HEK293T (cell line): Measurements from ENCODE around the gene CHRNG.

Experiments
- CTCF ChIA-PET: fragments of 350-600 bp; formaldehyde crosslinking; extraction: SDS; loops from one replicate; lab custom pipeline; 2021; ENCODE audit warnings: antibody characterized with exemption, inconsistent platforms; lab: Yijun Ruan, JAX
- POLR2A ChIA-PET: fragments of 350-600 bp; formaldehyde crosslinking; extraction: SDS; loops from one replicate; lab custom pipeline; 2020; ENCODE audit warnings: antibody characterized with exemption, inconsistent platforms; lab: Yijun Ruan, JAX
- DNase-seq: peaks from one replicate; pipeline ENCODE4 v3.0.0; 2012; ENCODE audit warnings: mixed read lengths; ENCODE audit errors: extremely low spot score
- ARNT ChIP-seq: fragments of 450-650 bp; IDR thresholded peaks from 2 replicates; pipeline ENCODE4 v1.6.1; 2017; ENCODE audit warnings: mild to moderate bottlenecking
- BHLHE40 ChIP-seq: fragments of 450-650 bp; IDR thresholded peaks from 2 replicates; pipeline ENCODE4 v1.6.1; 2016; ENCODE audit warnings: mild to moderate bottlenecking, moderate library complexity, borderline replicate concordance
- CTBP1 ChIP-seq: fragments of 450-650 bp; IDR thresholded peaks from 2 replicates; pipeline ENCODE4 v1.6.1; 2016; ENCODE audit warnings: borderline replicate concordance
- ELF4 ChIP-seq: fragments of 450-650 bp; IDR thresholded peaks from 2 replicates; pipeline ENCODE4 v1.6.1; 2017; ENCODE audit warnings: antibody characterized with exemption
- FOXA1 ChIP-seq: fragments of 450-650 bp; IDR thresholded peaks from 2 replicates; pipeline ENCODE4 v1.6.1; 2016; ENCODE audit warnings: mild to moderate bottlenecking
- FOXK2 ChIP-seq: fragments of 450-650 bp; IDR thresholded peaks from 2 replicates; pipeline ENCODE4 v1.6.1; 2016; ENCODE audit warnings: mild to moderate bottlenecking
- FOXM1 ChIP-seq: fragments of 450-650 bp; IDR thresholded peaks from 2 replicates; pipeline ENCODE4 v1.6.1; 2017; ENCODE audit warnings: mild to moderate bottlenecking, borderline replicate concordance
- HDGF ChIP-seq: fragments of 450-650 bp; IDR thresholded peaks from 2 replicates; pipeline ENCODE4 v1.6.1; 2017; ENCODE audit warnings: antibody characterized with exemption, borderline replicate concordance
- L3MBTL2 ChIP-seq: fragments of 450-650 bp; conservative IDR thresholded peaks from 2 replicates; pipeline ENCODE4 v1.6.1; 2016; ENCODE audit warnings: mild to moderate bottlenecking
- LEF1 ChIP-seq: fragments of 450-650 bp; IDR thresholded peaks from 2 replicates; pipeline ENCODE4 v1.6.1; 2017; ENCODE audit warnings: mild to moderate bottlenecking, borderline replicate concordance
- NFRKB ChIP-seq: fragments of 450-650 bp; IDR thresholded peaks from 2 replicates; pipeline ENCODE4 v1.6.1; 2016; ENCODE audit warnings: mild to moderate bottlenecking, moderate library complexity
- SP1 ChIP-seq: fragments of 450-650 bp; IDR thresholded peaks from 2 replicates; pipeline ENCODE4 v1.6.1; 2017
- SUZ12 ChIP-seq: fragments of 450-650 bp; IDR thresholded peaks from 2 replicates; pipeline ENCODE4 v1.6.1; 2016; ENCODE audit warnings: mild to moderate bottlenecking
- TARDBP ChIP-seq: fragments of 450-650 bp; IDR thresholded peaks from 2 replicates; pipeline ENCODE4 v1.6.1; 2016
- ZNF384 ChIP-seq: fragments of 450-650 bp; IDR thresholded peaks from 2 replicates; pipeline ENCODE4 v1.6.1; 2016
- TF ChIP-seq, protein P1 (sequence below): fragments of 450-650 bp; IDR thresholded peaks from 2 replicates; pipeline ENCODE4 v1.6.1; 2016

Gene CHRNG

DNA sequence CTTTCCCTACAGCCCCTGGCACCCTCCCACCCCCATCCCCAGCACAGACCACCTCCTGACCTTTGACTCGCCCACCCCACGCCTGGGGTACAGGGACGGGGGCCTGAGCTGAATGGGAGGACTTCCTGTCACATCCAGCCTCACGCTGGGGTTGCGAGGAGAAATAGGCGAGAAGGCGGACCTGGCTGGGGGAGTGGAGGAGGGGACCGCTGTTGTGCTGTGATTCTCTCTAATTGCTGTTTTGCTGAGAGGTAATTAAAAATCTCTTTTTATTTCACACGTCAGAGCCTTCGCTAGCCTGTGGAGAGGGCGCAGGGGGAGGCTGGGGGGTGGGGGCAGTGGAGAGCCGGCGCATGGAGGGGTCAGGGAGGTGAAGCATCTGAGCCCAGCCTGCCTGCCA lies 42.1 kb upstream of the CHRNG start:
- TF ChIP-seq TARDBP (no peak), SP1 (no peak), L3MBTL2 (no peak), ARNT (no peak), FOXM1 (no peak), ELF4 (no peak), FOXA1 (no peak), FOXK2 (no peak), LEF1 (no peak), NFRKB (no peak), CTBP1 (no peak), ZNF384 (no peak), BHLHE40 (no peak), HDGF (no peak), SUZ12 (no peak)
- TF ChIP-seq, protein P1, sequence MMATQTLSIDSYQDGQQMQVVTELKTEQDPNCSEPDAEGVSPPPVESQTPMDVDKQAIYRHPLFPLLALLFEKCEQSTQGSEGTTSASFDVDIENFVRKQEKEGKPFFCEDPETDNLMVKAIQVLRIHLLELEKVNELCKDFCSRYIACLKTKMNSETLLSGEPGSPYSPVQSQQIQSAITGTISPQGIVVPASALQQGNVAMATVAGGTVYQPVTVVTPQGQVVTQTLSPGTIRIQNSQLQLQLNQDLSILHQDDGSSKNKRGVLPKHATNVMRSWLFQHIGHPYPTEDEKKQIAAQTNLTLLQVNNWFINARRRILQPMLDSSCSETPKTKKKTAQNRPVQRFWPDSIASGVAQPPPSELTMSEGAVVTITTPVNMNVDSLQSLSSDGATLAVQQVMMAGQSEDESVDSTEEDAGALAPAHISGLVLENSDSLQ = no peak
- no peak for DNase-seq
- ChIA-PET CTCF (no interaction called here), POLR2A (no interaction called here)

- POLR2A ChIA-PET = no interaction called here
- CTCF ChIA-PET = no interaction called here
- TF ChIP-seq HDGF = no peak
- no peak for TF ChIP-seq CTBP1
- no peak for TF ChIP-seq FOXK2
- no peak for TF ChIP-seq ELF4
- TF ChIP-seq, protein P1 = no peak
- TF ChIP-seq TARDBP = no peak
- no peak for TF ChIP-seq ARNT
- no peak for TF ChIP-seq FOXM1
- no peak for TF ChIP-seq BHLHE40
- TF ChIP-seq ZNF384 = no peak
- no peak for TF ChIP-seq SP1
- no peak for TF ChIP-seq NFRKB
- no peak for TF ChIP-seq LEF1
- no peak for TF ChIP-seq SUZ12
- no peak for TF ChIP-seq FOXA1
- no peak for TF ChIP-seq L3MBTL2
Observed at GRCh38 chr2:232498452-232498851, 41.0 kb upstream of the CHRNG start.

GRCh38 chr2:232501331-232501771 lies 38.1 kb upstream of the CHRNG start:
- no peak for DNase-seq
- TF ChIP-seq, protein P1 = no peak
- TF ChIP-seq CTBP1 (no peak), L3MBTL2 (no peak), HDGF (no peak), SP1 (no peak), SUZ12 (no peak), ARNT (no peak), FOXK2 (no peak), BHLHE40 (no peak), FOXA1 (no peak), TARDBP (no peak), ELF4 (no peak), LEF1 (no peak), FOXM1 (no peak), ZNF384 (no peak)
- POLR2A ChIA-PET = no interaction called here
- CTCF ChIA-PET = no interaction called here

More at GRCh38 chr2:232498452-232498851, 41.0 kb upstream of the CHRNG start:
- DNase-seq = no peak

- ChIA-PET POLR2A (no interaction called here), CTCF (no interaction called here)
- DNase-seq = no peak
- TF ChIP-seq BHLHE40 (no peak), LEF1 (no peak), FOXA1 (no peak), FOXK2 (no peak)
Observed at GRCh38 chr2:232501794-232502390, 37.6 kb upstream of the CHRNG start.

DNA sequence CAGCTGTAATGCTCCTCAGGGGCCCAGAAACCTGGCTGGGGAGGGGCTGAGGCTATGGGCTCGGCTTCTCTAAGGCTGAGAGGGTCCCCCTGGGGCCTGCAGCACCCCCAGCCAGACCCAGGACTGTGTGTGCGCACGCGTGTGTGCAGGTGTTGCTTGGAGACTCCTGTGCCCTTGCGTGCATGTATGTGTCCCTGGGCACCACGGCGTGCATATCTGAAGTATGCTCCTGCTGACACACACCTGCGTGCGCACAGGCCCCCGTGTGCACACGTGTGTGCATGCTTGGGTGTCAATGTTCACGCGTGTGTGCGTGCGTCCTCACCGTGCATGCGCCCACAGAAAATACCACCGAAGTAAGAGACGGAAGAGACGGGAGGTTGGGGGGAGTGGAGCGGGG lies 37.0 kb upstream of the CHRNG start:
- CTCF ChIA-PET = no interaction called here
- no peak for DNase-seq
- POLR2A ChIA-PET = no interaction called here
- TF ChIP-seq LEF1 (no peak), ARNT (no peak), SP1 (no peak), FOXA1 (no peak), FOXK2 (no peak), SUZ12 (no peak), TARDBP (no peak), ZNF384 (no peak), HDGF (no peak)
- TF ChIP-seq, protein P1 = no peak
